Osteocyte (in vitro differentiated cells): ENCODE data around the gene CUBN. TPM values are rescaled to one million over a fixed set of nuclear protein-coding genes. Genes with fewer than 3 reads are reported as not detected.

Experiments
- DNase-seq: peaks from one replicate; pipeline ENCODE4 v3.0.0; 2021; ENCODE audit warnings: mixed read lengths; ENCODE audit not compliant: unreplicated experiment; ENCODE audit errors: extremely low spot score
- H3K27ac Mint-ChIP-seq: one replicate; pipeline ENCODE4 v1.8.0; 2021; ENCODE audit warnings: mild to moderate bottlenecking, mixed read lengths; ENCODE audit not compliant: unreplicated experiment
- H3K27me3 Mint-ChIP-seq: one replicate; pipeline ENCODE4 v1.8.0; 2021; ENCODE audit warnings: mixed read lengths; ENCODE audit not compliant: unreplicated experiment
- H3K36me3 Mint-ChIP-seq: one replicate; pipeline ENCODE4 v1.8.0; 2021; ENCODE audit warnings: mixed read lengths; ENCODE audit not compliant: unreplicated experiment
- H3K4me1 Mint-ChIP-seq: one replicate; pipeline ENCODE4 v1.8.0; 2021; ENCODE audit warnings: mixed read lengths; ENCODE audit not compliant: unreplicated experiment
- H3K4me3 Mint-ChIP-seq: one replicate; pipeline ENCODE4 v1.8.0; 2021; ENCODE audit warnings: mild to moderate bottlenecking, moderate library complexity, mixed read lengths; ENCODE audit not compliant: unreplicated experiment
- H3K9me3 Mint-ChIP-seq: one replicate; pipeline ENCODE4 v1.8.0; 2021; ENCODE audit warnings: mixed read lengths; ENCODE audit not compliant: unreplicated experiment
- CTCF ChIP-seq: fragments of 200-600 bp; sonication (generic); IDR thresholded peaks from 2 replicates; pipeline ENCODE4 v1.5.0; 2021; ENCODE audit warnings: antibody characterized with exemption, mild to moderate bottlenecking, moderate library complexity
- total RNA-seq: library from RNA; stranded (reverse); gene quantifications from 2 replicates; pipeline ENCODE4 v1.2.1, GENCODE V29; 2021

CUBN gene
- total RNA-seq, 1 donor from 2014 or later: 1.4 TPM

DNA sequence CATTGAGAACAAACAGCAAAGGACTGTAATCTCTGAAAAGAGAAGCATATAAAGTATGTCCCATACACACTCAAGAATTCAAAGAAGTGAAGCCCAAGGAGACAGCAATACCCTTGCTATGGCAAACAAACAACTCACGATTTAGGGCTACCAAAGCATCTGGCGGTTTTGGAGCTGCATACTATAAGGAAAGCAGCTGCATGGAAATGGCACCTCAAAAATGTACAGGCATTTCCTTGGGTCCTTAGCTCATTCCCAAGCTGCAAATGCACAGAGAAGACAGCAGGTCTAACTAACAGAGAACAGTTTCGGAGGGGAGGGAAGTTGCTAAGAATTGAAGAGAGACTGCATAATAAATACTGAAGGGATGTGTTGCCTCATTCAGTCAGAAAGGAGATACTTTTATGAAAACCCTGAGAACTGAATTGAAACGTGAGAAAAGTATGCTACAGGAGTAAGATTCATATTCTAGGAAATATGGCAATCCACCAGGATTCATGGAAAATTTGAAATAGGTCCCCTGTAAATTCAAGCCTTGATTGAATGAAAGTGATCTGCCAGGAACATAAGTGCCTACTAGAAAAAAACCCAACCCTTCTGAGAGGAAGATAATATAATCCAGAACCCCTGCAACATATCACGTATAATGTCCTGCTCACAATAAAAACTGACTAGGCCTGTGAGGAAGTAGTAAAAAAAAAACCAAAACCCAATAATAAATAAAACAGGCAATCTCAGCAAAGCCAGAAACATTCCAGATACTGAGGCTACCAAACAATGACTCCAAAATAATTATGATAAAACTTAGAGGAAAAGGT is 36.4 kb downstream of the CUBN start:
- no peak overlapping the region for H3K4me3 Mint-ChIP-seq
- DNase-seq: no peak
- H3K27ac Mint-ChIP-seq: no peak overlapping the region
- peaks cover 16% of the 10 kb centered on the region for H3K36me3 Mint-ChIP-seq
- peaks cover 12% of the 10 kb centered on the region for H3K4me1 Mint-ChIP-seq
- TF ChIP-seq CTCF: no peak
- peaks cover 18% of the 10 kb centered on the region for H3K9me3 Mint-ChIP-seq
- no peaks in the 10 kb centered on the region for H3K27me3 Mint-ChIP-seq

- DNase-seq: no peak
- Mint-ChIP-seq H3K27ac (no peak overlapping the region), H3K4me1 (peaks cover 15% of the 10 kb centered on the region), H3K27me3 (no peaks in the 10 kb centered on the region), H3K9me3 (peaks cover 18% of the 10 kb centered on the region), H3K36me3 (peaks cover 16% of the 10 kb centered on the region), H3K4me3 (no peak overlapping the region)
- TF ChIP-seq CTCF: no peak
Measured at GRCh38 chr10:17092216-17092944, 37.2 kb downstream of the CUBN start.

- no peak overlapping the region for H3K27ac Mint-ChIP-seq
- H3K36me3 Mint-ChIP-seq: no peaks in the 10 kb centered on the region
- H3K9me3 Mint-ChIP-seq: no peaks in the 10 kb centered on the region
- no peak for TF ChIP-seq CTCF
- no peak overlapping the region for H3K4me3 Mint-ChIP-seq
- DNase-seq: no peak
- peaks cover 20% of the 10 kb centered on the region for H3K4me1 Mint-ChIP-seq
- H3K27me3 Mint-ChIP-seq: no peaks in the 10 kb centered on the region
Measured at GRCh38 chr10:17088118-17088806, 41.3 kb downstream of the CUBN start.

DNA sequence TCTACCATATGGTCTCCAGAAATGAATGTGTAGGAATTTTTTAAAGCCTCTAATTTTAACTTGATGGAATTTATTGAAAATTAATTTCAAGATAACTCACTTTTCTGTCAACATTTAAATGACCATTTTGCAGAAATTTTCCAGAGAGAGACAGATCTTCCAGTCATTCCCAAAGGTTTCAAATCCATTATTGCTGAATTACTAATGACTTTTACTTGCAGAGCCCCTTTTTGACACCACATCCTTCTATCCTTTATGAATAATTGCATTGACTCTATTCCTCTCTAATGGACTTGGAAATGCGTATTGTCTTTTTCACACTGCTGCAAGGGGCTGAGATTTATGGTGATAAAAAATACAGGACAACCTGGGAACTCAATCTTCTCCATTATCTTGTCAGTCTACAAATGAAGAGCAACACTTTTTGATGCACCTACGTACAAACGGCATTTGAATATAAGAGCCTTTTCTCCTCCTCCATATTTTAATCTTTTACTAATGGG is 42.7 kb downstream of the CUBN start:
- no peak overlapping the region for H3K4me3 Mint-ChIP-seq
- no peak overlapping the region for H3K27ac Mint-ChIP-seq
- H3K27me3 Mint-ChIP-seq: no peaks in the 10 kb centered on the region
- H3K36me3 Mint-ChIP-seq: no peaks in the 10 kb centered on the region
- DNase-seq: no peak
- peaks cover 20% of the 10 kb centered on the region for H3K4me1 Mint-ChIP-seq
- no peak for TF ChIP-seq CTCF
- H3K9me3 Mint-ChIP-seq: no peaks in the 10 kb centered on the region
